ENCODE data around the gene PDZD8. TPM values are rescaled to one million over a fixed set of nuclear protein-coding genes. Genes with fewer than 3 reads are reported as not detected.
"Not testable (repeated sequence)": the region's sequence is repeated elsewhere in the genome, so short reads cannot be mapped to it uniquely, and the experiment has no call there.

Gene PDZD8
- total and polyA plus RNA-seq, 9 donors: 8.0 to 49.6 (median 35.6) TPM

DNA sequence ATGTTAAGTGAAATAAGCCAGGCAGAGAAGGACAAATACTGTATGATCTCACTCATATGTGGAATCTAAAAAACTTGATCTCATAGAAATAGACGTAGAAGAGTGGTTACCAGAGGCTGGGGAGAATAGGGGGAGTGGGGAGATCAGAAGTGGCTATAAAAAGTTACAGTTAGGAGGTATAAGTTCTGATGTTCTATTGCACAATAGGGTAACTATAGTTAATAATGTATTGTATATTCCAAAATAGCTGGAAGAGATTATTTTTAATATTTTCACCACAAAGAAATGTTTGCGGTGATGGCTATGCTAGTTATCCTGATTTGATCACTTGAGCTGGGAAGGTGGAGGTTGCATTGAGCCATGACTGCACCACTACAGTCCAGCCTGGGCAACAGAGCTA is 80.5 kb downstream of the PDZD8 start:
- Histone ChIP-seq H3K27ac (no peak overlapping the region), H3K36me3 (no peaks in the 10 kb centered on the region), H3K9me3 (no peaks in the 10 kb centered on the region), H3K4me1 (ENCODE audit: insufficient read depth) (peaks cover 3% of the 10 kb centered on the region), H3K27me3 (no peaks in the 10 kb centered on the region), H3K4me3 (no peak overlapping the region)
- intact Hi-C loops (cut with DNase I): loop anchor here in 1 of 4 donors (5.0 kb wide), 1 partner anchor 1928 kb away; no protein-coding TSS in a partner anchor
- TF ChIP-seq POLR2A (IDR thresholded peaks at IDR 0.05) (no peak), EP300 (IDR thresholded peaks at IDR 0.05) (no peak), CTCF (IDR thresholded peaks at IDR 0.05) (no peak)
- WGBS, 3 donors: 94 to 99% (median 97%) methylated on average over 2 of the region's 2 CpGs
- no peak for DNase-seq

DNA sequence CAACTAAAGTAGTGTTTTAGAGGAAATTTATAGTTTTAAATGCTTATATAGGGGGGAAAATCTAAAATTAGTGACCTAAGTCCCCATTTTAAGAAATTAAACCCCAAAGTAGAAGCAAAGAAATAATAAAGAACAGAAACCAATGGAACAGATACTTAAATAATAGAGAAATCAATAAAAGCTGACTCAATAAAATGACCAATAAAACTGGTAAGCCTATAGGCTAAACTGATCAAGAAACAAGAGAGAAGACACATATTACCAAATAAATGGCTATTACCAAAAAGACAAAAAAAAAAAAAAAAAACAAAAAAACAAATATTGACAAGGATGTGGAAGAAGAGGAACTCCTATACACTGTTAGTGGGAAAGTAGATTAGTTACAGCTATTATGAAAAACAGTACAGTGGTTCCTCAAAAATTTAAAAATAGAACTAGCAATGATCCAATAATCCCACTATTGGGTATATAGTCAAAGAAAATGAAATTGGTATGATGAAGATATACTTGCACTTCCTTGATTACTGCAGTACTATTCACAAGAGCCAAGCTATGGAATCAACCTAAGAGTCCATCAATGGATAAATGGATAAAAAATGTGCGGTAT is 81.1 kb downstream of the PDZD8 start:
- no peak for DNase-seq
- Histone ChIP-seq H3K4me3 (no peak overlapping the region), H3K27me3 (no peaks in the 10 kb centered on the region), H3K9me3 (no peaks in the 10 kb centered on the region), H3K36me3 (no peaks in the 10 kb centered on the region), H3K4me1 (ENCODE audit: insufficient read depth) (peaks cover 3% of the 10 kb centered on the region), H3K27ac (no peak overlapping the region)
- TF ChIP-seq EP300 (IDR thresholded peaks at IDR 0.05) (no peak), POLR2A (IDR thresholded peaks at IDR 0.05) (no peak)
- intact Hi-C loops (cut with DNase I): no loop called here
- 97 to 100% (median 97%) methylated on average over 1 of the region's 1 CpG for WGBS, 3 donors

DNA sequence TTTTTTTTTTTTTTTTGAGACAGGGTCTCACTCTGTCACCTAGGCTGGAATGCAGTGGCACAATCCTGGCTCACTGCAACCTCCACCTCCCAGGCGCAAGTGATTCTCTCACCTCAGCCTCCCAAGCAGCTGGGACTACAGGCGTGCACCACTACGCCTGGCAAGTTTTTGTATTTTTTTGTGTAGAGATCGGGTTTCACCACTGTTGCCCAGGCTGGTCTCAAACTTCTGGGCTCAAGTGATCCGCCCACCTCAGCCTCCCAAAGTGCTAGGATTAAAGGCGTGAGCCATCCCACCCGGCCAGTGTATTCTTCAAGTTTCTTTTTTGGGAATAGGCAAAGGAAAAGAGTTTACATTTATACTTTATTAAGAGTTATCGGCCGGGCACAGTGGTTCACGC is 84.4 kb downstream of the PDZD8 start:
- intact Hi-C loops (cut with DNase I); H3K36me3 ChIP-seq: not testable (repeated sequence)
- 90 to 97% (median 92%) methylated on average over 10 of the region's 10 CpGs for WGBS, 3 donors

DNA sequence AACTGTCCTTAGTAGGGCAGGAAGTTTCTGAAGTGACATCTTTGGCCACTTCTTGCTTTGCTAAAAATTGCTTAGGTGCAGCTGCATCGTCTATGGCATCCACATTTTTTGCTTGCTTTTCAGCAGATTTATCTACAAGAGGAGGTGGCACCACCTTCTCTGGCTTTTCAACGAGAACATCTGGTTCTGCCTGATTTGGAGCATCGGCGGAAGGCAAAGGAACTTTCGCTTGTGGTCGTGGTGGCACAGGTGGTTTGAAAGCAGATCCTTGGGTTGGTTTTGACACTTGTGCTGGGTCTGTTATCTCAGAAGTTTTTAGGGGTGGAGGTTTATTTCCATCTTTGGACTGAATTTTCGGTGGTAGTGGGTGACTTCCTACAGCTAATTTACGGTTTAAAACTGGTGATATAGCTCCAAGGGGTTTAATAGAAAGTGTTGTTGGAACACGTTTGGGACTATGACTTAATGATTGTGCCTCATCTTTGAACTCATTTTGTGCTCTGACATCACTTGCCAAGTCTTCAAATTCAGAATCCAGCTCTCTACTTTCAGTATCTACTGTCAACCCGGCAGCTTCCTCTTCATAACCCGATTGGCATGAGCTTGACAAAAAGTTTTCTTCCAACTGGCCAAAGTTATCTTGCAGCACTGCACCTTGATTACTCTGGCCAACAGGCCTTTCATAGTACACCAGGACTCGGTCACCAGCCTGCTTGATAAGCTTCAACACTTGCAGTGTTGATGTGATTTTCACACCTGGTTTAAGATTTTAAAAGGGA is 90.3 kb downstream of the PDZD8 start:
- Histone ChIP-seq H3K36me3 (no peaks in the 10 kb centered on the region), H3K27me3 (no peaks in the 10 kb centered on the region), H3K9me3 (no peaks in the 10 kb centered on the region), H3K4me3 (no peak overlapping the region), H3K4me1 (ENCODE audit: insufficient read depth) (peaks cover 3% of the 10 kb centered on the region), H3K27ac (no peak overlapping the region)
- TF ChIP-seq POLR2A (IDR thresholded peaks at IDR 0.05): no peak
- no peak for TF ChIP-seq CTCF (IDR thresholded peaks at IDR 0.05)
- no peak for TF ChIP-seq EP300 (IDR thresholded peaks at IDR 0.05)
- DNase-seq: no peak
- intact Hi-C loops (cut with DNase I): no loop called here
- WGBS, 3 donors: 94 to 96% (median 96%) methylated on average over 12 of the region's 12 CpGs

More for the DNA sequence above, 84.4 kb downstream of the PDZD8 start:
- not testable (repeated sequence) for H3K27ac ChIP-seq; H3K9me3 ChIP-seq; H3K4me3 ChIP-seq; DNase-seq; H3K4me1 ChIP-seq (ENCODE audit: insufficient read depth); H3K27me3 ChIP-seq

- Histone ChIP-seq H3K4me3 (no peak overlapping the region), H3K27ac (no peak overlapping the region), H3K36me3 (no peaks in the 10 kb centered on the region), H3K9me3 (no peaks in the 10 kb centered on the region), H3K4me1 (ENCODE audit: insufficient read depth) (no peaks in the 10 kb centered on the region), H3K27me3 (no peaks in the 10 kb centered on the region)
- no peak for DNase-seq
- intact Hi-C loops (cut with DNase I): no loop called here
- WGBS, 3 donors: 76 to 87% (median 76%) methylated on average over 2 of the region's 2 CpGs
- TF ChIP-seq POLR2A (IDR thresholded peaks at IDR 0.05) (no peak), CTCF (IDR thresholded peaks at IDR 0.05) (no peak), EP300 (IDR thresholded peaks at IDR 0.05) (no peak)
These were observed 97.6 kb downstream of the PDZD8 start for GRCh38 chr10:117277675-117278074.
